MM.1S (cell line): ENCODE data around the gene HMX2.

Experiments
- DNase-seq: peaks from one replicate; pipeline ENCODE4 v3.0.0-alpha.2; 2015
- H2AFZ ChIP-seq: fragments of 300-600 bp; sonication (generic); 2 replicates; pipeline ENCODE4 v1.6.0; 2016; ENCODE audit warnings: antibody characterized with exemption, low read length
- H3F3A ChIP-seq: fragments of 300-600 bp; sonication (generic); 2 replicates; pipeline ENCODE4 v1.6.1; 2016; ENCODE audit warnings: mild to moderate bottlenecking, antibody characterized with exemption, low read length, moderate library complexity, mixed read lengths; ENCODE audit not compliant: insufficient read depth
- H3K27ac ChIP-seq: fragments of 300-600 bp; sonication (generic); 2 replicates; pipeline ENCODE4 v1.5.1; 2016; ENCODE audit warnings: mild to moderate bottlenecking, low read length
- H3K27me3 ChIP-seq: fragments of 300-600 bp; sonication (generic); replicated peaks from 2 replicates; pipeline ENCODE4 v1.6.0; 2016; ENCODE audit warnings: low read length; ENCODE audit not compliant: insufficient read depth
- H3K36me3 ChIP-seq: fragments of 300-600 bp; sonication (generic); replicated peaks from 2 replicates; pipeline ENCODE4 v1.6.1; 2016; ENCODE audit warnings: mild to moderate bottlenecking, low read length, mixed read lengths; ENCODE audit not compliant: insufficient read depth
- H3K4me1 ChIP-seq: fragments of 300-600 bp; sonication (generic); 2 replicates; pipeline ENCODE4 v1.6.1; 2016; ENCODE audit warnings: low read length, mixed read lengths
- H3K4me2 ChIP-seq: fragments of 300-600 bp; sonication (generic); 2 replicates; pipeline ENCODE4 v1.6.0; 2016; ENCODE audit warnings: low read depth, low read length
- H3K4me3 ChIP-seq: fragments of 300-600 bp; sonication (generic); 2 replicates; pipeline ENCODE4 v1.5.1; 2016; ENCODE audit warnings: low read length, mixed read lengths
- H3K79me2 ChIP-seq: fragments of 300-600 bp; sonication (generic); 2 replicates; pipeline ENCODE4 v1.6.1; 2016; ENCODE audit warnings: mixed run types, low read length, mixed read lengths
- H3K9ac ChIP-seq: fragments of 300-600 bp; sonication (generic); 2 replicates; pipeline ENCODE4 v1.6.1; 2016; ENCODE audit warnings: low read length, mixed read lengths
- H3K9me2 ChIP-seq: fragments of 300-600 bp; sonication (generic); replicated peaks from 2 replicates; pipeline ENCODE4 v1.6.1; 2016; ENCODE audit warnings: mild to moderate bottlenecking, low read length, mixed read lengths; ENCODE audit not compliant: insufficient read depth
- H3K9me3 ChIP-seq: fragments of 300-600 bp; sonication (generic); replicated peaks from 2 replicates; pipeline ENCODE4 v1.6.1; 2016; ENCODE audit warnings: mild to moderate bottlenecking, low read length, mixed read lengths; ENCODE audit not compliant: insufficient read depth
- H4K20me1 ChIP-seq: fragments of 300-600 bp; sonication (generic); 2 replicates; pipeline ENCODE4 v1.6.1; 2016; ENCODE audit warnings: mild to moderate bottlenecking, low read length, moderate library complexity, mixed read lengths; ENCODE audit not compliant: insufficient read depth
- CTCF ChIP-seq: fragments of 300-600 bp; sonication (generic); IDR thresholded peaks from 2 replicates; pipeline ENCODE4 v1.5.1; 2016; ENCODE audit warnings: antibody characterized with exemption, low read length, mixed read lengths
- EZH2 ChIP-seq: fragments of 300-600 bp; sonication (generic); optimal IDR thresholded peaks from 2 replicates; pipeline ENCODE3; 2017; ENCODE audit warnings: low read depth, mild to moderate bottlenecking, antibody characterized with exemption, low read length, mixed read lengths
- EZH2phosphoT487 ChIP-seq: fragments of 300-600 bp; sonication (generic); IDR thresholded peaks from 2 replicates; pipeline ENCODE4 v1.6.1; 2018; ENCODE audit warnings: antibody characterized with exemption, low read length

The HMX2 gene

GRCh38 chr10:123136221-123136805 lies 11.6 kb upstream of the HMX2 start:
- Histone ChIP-seq H4K20me1 (no peaks in the 10 kb centered on the region), H3F3A (no peaks in the 10 kb centered on the region), H3K4me1 (no peaks in the 10 kb centered on the region), H3K4me3 (no peak overlapping the region), H3K9me2 (no peaks in the 10 kb centered on the region), H3K9me3 (no peaks in the 10 kb centered on the region), H3K79me2 (no peaks in the 10 kb centered on the region), H3K27me3 (peaks cover 26% of the 10 kb centered on the region), H3K9ac (no peak overlapping the region), H3K4me2 (no peak overlapping the region), H3K36me3 (no peaks in the 10 kb centered on the region), H2AFZ (no peak overlapping the region), H3K27ac (no peak overlapping the region)
- no peak for TF ChIP-seq EZH2
- TF ChIP-seq EZH2phosphoT487 = no peak
- TF ChIP-seq CTCF = no peak
- DNase-seq = no peak

- Histone ChIP-seq H3F3A (no peaks in the 10 kb centered on the region), H3K4me3 (no peak overlapping the region), H3K9ac (no peak overlapping the region), H3K79me2 (no peaks in the 10 kb centered on the region), H3K4me2 (no peak overlapping the region), H3K9me2 (no peaks in the 10 kb centered on the region), H3K27me3 (peaks cover 33% of the 10 kb centered on the region), H2AFZ (no peak overlapping the region), H3K9me3 (no peaks in the 10 kb centered on the region), H3K4me1 (no peaks in the 10 kb centered on the region), H3K36me3 (no peaks in the 10 kb centered on the region), H3K27ac (no peak overlapping the region), H4K20me1 (no peaks in the 10 kb centered on the region)
- DNase-seq = no peak
- TF ChIP-seq EZH2phosphoT487 = no peak
- TF ChIP-seq CTCF = no peak
- no peak for TF ChIP-seq EZH2
Measured at GRCh38 chr10:123136806-123137642, 10.9 kb upstream of the HMX2 start.

GRCh38 chr10:123139165-123139520 lies 8.8 kb upstream of the HMX2 start:
- Histone ChIP-seq H3K27ac (no peak overlapping the region), H3K4me3 (no peak overlapping the region), H3K36me3 (no peaks in the 10 kb centered on the region), H3K27me3 (peaks cover 37% of the 10 kb centered on the region), H3K9me3 (no peaks in the 10 kb centered on the region), H3F3A (no peaks in the 10 kb centered on the region), H3K79me2 (no peaks in the 10 kb centered on the region), H4K20me1 (no peaks in the 10 kb centered on the region), H3K4me1 (no peaks in the 10 kb centered on the region), H3K4me2 (no peak overlapping the region), H3K9ac (no peak overlapping the region), H2AFZ (no peak overlapping the region), H3K9me2 (no peaks in the 10 kb centered on the region)
- no peak for TF ChIP-seq EZH2phosphoT487
- no peak for TF ChIP-seq CTCF
- TF ChIP-seq EZH2 = no peak
- no peak for DNase-seq
